Panc1 (cell line): ENCODE data around the gene PCSK5. TPM values are rescaled to one million over a fixed set of nuclear protein-coding genes. Genes with fewer than 3 reads are reported as not detected.
"Not testable (repeated sequence)": the region's sequence is repeated elsewhere in the genome, so short reads cannot be mapped to it uniquely, and the experiment has no call there.

Experiments
- ATAC-seq: fragments of 200-7000 bp; cut with Tn5 transposase; 2 replicates; pipeline ENCODE4 v1.9.1; 2020; ENCODE audit warnings: mild to moderate bottlenecking, moderate library complexity
- BruUV-seq: library from RNA; stranded (reverse); fragments of 400-500 nt; replicated peaks from 2 replicates; lab custom pipeline; 2021; lab: Mats Ljungman, UMichigan
- CTCF ChIA-PET: fragments of 300-600 bp; sonication (Branson Sonifier 250); formaldehyde crosslinking; loops from one replicate; lab custom pipeline; 2022; ENCODE audit warnings: antibody characterized with exemption; lab: Charles Lee
- POLR2A ChIA-PET: fragments of 300-600 bp; sonication (Branson Sonifier 250); formaldehyde crosslinking; loops from one replicate; lab custom pipeline; 2022; ENCODE audit warnings: antibody characterized with exemption; lab: Charles Lee
- DNase-seq: peaks from one replicate; pipeline ENCODE4 v3.0.0-alpha.2; 2010; ENCODE audit warnings: low read depth, low spot score
- H3K27ac ChIP-seq: 2 replicates; pipeline ENCODE4 v1.5.1; 2011; ENCODE audit warnings: mild to moderate bottlenecking, low read length, inconsistent platforms
- H3K27me3 ChIP-seq: fragments of 200-500 bp; sonication (Bioruptor generic); 2 replicates; pipeline ENCODE4 v1.6.0; 2014; ENCODE audit warnings: low read length, inconsistent platforms; ENCODE audit not compliant: control insufficient read depth, insufficient read depth
- H3K36me3 ChIP-seq: fragments of 200-500 bp; sonication (Bioruptor generic); 2 replicates; pipeline ENCODE4 v1.5.1; 2014; ENCODE audit warnings: inconsistent platforms, mild to moderate bottlenecking, low read length, moderate library complexity; ENCODE audit not compliant: control insufficient read depth, insufficient read depth
- H3K4me1 ChIP-seq: 2 replicates; pipeline ENCODE4 v1.5.1; 2011; ENCODE audit warnings: inconsistent platforms, mild to moderate bottlenecking, low read length, moderate library complexity; ENCODE audit not compliant: control insufficient read depth, insufficient read depth
- H3K4me3 ChIP-seq, 2 experiments: 2 replicates each; pipeline ENCODE4 v1.5.1; 2011 to 2012; ENCODE audit warnings: low read depth in 2 of 2, low read length in 2 of 2, mild to moderate bottlenecking in 2 of 2, inconsistent platforms in 1 of 2, moderate library complexity in 1 of 2
- H3K9me3 ChIP-seq: fragments of 200-500 bp; sonication (Bioruptor generic); 2 replicates; pipeline ENCODE4 v1.5.1; 2014; ENCODE audit warnings: low read depth, mild to moderate bottlenecking, inconsistent platforms, low read length, moderate library complexity; ENCODE audit not compliant: control insufficient read depth, insufficient read depth
- POLR2AphosphoS5 ChIP-seq: IDR thresholded peaks from 2 replicates; pipeline ENCODE4 v1.6.1; 2012; ENCODE audit warnings: mild to moderate bottlenecking, low read depth, low read length, moderate library complexity
- SIN3A ChIP-seq: IDR thresholded peaks from 2 replicates; pipeline ENCODE4 v1.6.1; 2012; ENCODE audit warnings: low read depth, mild to moderate bottlenecking, low read length, moderate library complexity, borderline replicate concordance; ENCODE audit not compliant: insufficient read depth
- TCF7L2 ChIP-seq: IDR thresholded peaks from 2 replicates; pipeline ENCODE4 v1.6.1; 2011; ENCODE audit warnings: mild to moderate bottlenecking, low read depth, low read length, inconsistent platforms
- in situ Hi-C: cut with HindIII; loops from 2 replicates; pipeline ENCODE4 v1.10.0; 2016; ENCODE audit warnings: low sequenced_read_pairs, low pct_unique_long_range_greater_than_20kb
- intact Hi-C: fragments of 100-400 bp; cut with micrococcal nuclease; formaldehyde crosslinking; loops from one replicate; pipeline ENCODE4 v1.10.0; 2022; ENCODE audit not compliant: unreplicated experiment
- total RNA-seq: library from RNA; stranded (reverse); gene quantifications from one replicate; pipeline ENCODE4 v1.2.1, GENCODE V29; 2021; ENCODE audit not compliant: unreplicated experiment
- TF ChIP-seq, protein P1 (sequence below), 2 experiments: IDR thresholded peaks; 2 replicates each; pipeline ENCODE4 v1.6.1; 2011 to 2012; ENCODE audit warnings: low read depth in 2 of 2, control low read depth in 1 of 2, low read length in 1 of 2, mild to moderate bottlenecking in 1 of 2, moderate library complexity in 1 of 2; ENCODE audit not compliant: insufficient read depth in 1 of 2
- TF ChIP-seq, protein P2 (sequence below): fragments of 450-650 bp; IDR thresholded peaks from 2 replicates; pipeline ENCODE4 v1.5.1; 2017; ENCODE audit warnings: mild to moderate bottlenecking

PCSK5 gene
- total RNA-seq, 1 experiment from 2014 or later = 0.21 TPM

DNA sequence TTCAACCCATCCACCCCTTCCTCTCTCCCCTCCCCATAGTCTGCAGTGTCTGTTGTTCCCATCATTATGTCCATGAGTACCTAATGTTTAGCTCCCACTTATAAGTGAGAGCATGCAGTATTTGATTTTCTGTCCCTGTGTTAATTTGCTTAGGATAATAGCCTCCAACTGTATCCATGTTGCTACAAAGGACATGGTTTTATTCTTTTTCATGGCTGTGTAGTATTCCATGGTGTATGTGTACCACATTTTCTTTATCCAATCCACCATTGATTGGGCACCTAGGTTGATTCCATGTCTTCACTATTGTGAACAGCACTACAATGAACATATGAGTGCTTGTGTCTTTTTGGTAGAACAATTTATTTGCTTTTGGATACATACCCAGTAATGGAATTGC, 187.1 kb downstream of the PCSK5 start:
- no peak for DNase-seq
- Histone ChIP-seq H3K27ac (no peak overlapping the region), H3K9me3 (no peaks in the 10 kb centered on the region), H3K36me3 (no peaks in the 10 kb centered on the region), H3K4me1 (no peaks in the 10 kb centered on the region), H3K27me3 (no peaks in the 10 kb centered on the region), H3K4me3 (no peak overlapping the region)
- TF ChIP-seq POLR2AphosphoS5 = no peak
- TF ChIP-seq TCF7L2 = no peak
- TF ChIP-seq, protein P1, sequence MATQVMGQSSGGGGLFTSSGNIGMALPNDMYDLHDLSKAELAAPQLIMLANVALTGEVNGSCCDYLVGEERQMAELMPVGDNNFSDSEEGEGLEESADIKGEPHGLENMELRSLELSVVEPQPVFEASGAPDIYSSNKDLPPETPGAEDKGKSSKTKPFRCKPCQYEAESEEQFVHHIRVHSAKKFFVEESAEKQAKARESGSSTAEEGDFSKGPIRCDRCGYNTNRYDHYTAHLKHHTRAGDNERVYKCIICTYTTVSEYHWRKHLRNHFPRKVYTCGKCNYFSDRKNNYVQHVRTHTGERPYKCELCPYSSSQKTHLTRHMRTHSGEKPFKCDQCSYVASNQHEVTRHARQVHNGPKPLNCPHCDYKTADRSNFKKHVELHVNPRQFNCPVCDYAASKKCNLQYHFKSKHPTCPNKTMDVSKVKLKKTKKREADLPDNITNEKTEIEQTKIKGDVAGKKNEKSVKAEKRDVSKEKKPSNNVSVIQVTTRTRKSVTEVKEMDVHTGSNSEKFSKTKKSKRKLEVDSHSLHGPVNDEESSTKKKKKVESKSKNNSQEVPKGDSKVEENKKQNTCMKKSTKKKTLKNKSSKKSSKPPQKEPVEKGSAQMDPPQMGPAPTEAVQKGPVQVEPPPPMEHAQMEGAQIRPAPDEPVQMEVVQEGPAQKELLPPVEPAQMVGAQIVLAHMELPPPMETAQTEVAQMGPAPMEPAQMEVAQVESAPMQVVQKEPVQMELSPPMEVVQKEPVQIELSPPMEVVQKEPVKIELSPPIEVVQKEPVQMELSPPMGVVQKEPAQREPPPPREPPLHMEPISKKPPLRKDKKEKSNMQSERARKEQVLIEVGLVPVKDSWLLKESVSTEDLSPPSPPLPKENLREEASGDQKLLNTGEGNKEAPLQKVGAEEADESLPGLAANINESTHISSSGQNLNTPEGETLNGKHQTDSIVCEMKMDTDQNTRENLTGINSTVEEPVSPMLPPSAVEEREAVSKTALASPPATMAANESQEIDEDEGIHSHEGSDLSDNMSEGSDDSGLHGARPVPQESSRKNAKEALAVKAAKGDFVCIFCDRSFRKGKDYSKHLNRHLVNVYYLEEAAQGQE (IDR thresholded peaks at IDR 0.05; ENCODE audit: insufficient read depth in 1 of 2, low read depth in 2 of 2, low read length in 1 of 2) = no peak
- intact Hi-C loops (no loop called here), in situ Hi-C loops (no loop called here)
- BruUV-seq = no TSS peak
- POLR2A ChIA-PET = no interaction called here
- CTCF ChIA-PET = no interaction called here
- no peak for ATAC-seq

DNA sequence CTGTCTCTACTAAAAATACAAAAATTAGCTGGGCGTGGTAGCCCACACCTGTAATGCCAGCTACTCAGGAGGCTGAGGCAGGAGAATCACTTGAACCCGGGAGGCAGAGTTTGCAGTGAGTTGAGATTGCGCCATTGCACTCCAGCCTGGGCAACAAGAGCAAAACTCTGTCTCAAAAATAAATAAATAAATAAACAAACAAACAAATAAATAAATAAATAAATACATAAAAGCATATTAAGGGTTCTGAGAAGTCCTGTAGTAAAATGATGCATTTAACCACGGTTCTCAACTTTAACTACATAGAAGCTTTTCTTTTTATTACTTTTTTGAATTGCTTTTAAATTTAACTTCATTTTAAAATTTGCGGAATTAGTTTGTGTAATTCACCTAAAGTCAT, 190.8 kb downstream of the PCSK5 start:
- H3K4me1 ChIP-seq, H3K27ac ChIP-seq, intact Hi-C loops, POLR2A ChIA-PET, H3K27me3 ChIP-seq, in situ Hi-C loops, ATAC-seq, H3K9me3 ChIP-seq, H3K4me3 ChIP-seq, H3K36me3 ChIP-seq, BruUV-seq, CTCF ChIA-PET, DNase-seq: not testable (repeated sequence)

DNA sequence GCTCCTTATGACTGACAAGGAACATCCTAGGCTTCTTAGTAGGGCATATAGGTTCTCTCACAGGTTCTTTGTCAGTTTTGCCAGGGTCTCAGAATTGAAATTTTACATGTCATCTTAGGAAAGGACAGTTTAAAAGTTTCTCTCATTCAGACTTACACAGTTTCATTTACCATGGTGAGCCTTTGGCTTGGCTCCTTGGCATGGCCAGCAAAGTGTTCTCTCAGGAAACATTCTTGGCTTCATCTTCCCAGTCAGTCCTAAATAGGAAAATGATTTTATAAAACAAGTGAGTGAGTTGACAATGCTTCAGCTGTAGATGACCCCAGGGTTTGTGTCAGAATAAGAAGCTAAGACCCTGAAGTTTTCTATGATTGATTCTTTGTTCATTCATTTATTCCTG, 191.6 kb downstream of the PCSK5 start:
- H3K4me3 ChIP-seq = no peak overlapping the region
- CTCF ChIA-PET = no interaction called here
- BruUV-seq = no TSS peak
- DNase-seq (no peak), ATAC-seq (no peak)
- POLR2A ChIA-PET = no interaction called here
- intact Hi-C loops (no loop called here), in situ Hi-C loops (no loop called here)
- no peaks in the 10 kb centered on the region for H3K4me1 ChIP-seq
- no peaks in the 10 kb centered on the region for H3K36me3 ChIP-seq
- no peaks in the 10 kb centered on the region for H3K27me3 ChIP-seq
- no peaks in the 10 kb centered on the region for H3K9me3 ChIP-seq
- TF ChIP-seq TCF7L2 (no peak), SIN3A (no peak)
- TF ChIP-seq, protein P2, sequence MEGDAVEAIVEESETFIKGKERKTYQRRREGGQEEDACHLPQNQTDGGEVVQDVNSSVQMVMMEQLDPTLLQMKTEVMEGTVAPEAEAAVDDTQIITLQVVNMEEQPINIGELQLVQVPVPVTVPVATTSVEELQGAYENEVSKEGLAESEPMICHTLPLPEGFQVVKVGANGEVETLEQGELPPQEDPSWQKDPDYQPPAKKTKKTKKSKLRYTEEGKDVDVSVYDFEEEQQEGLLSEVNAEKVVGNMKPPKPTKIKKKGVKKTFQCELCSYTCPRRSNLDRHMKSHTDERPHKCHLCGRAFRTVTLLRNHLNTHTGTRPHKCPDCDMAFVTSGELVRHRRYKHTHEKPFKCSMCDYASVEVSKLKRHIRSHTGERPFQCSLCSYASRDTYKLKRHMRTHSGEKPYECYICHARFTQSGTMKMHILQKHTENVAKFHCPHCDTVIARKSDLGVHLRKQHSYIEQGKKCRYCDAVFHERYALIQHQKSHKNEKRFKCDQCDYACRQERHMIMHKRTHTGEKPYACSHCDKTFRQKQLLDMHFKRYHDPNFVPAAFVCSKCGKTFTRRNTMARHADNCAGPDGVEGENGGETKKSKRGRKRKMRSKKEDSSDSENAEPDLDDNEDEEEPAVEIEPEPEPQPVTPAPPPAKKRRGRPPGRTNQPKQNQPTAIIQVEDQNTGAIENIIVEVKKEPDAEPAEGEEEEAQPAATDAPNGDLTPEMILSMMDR = no peak
- no peak overlapping the region for H3K27ac ChIP-seq
